SIG-M5 (cell line): ENCODE measurements around the gene DLGAP3.

Experiments used
- DNase-seq: peaks from one replicate; lab custom pipeline; 2025; lab: John Stamatoyannopoulos, UW

The DLGAP3 gene

DNA sequence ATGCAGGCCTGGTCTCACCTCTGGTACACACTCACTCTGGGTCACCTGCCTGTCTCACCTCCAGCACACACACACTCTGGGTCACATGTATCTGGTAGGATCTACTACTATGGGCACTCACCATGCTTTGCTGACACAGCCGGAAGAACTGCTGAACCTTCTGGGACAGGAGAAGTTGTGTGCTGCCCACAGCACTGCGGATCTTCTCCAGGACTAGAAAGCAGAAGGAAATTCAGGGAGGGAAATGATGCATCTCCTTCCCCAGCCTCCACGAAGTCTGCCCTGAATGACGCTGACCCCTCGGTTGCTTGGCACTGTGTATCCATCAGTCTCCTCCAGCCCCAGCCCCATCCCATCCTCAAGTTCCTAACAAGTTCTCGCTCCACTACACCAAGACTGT lies 62.0 kb downstream of the DLGAP3 start:
- no peak for DNase-seq

DNA sequence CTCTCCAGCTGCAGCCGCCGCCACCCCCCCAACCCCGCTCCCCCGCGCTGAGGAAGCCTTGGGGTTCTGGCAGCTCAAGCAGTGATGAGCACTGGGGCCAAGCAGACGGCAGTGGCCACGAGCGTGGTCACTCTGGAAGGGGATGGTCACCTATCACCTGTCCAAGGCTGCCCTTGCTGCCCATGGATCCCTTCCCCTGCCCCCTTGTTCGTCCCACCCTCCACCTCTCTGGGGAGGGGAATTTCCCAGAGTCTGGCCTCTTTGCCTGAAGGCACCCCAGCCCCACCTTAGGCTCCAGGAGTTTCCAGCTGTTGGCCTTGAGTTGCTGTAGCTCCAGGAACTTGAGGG lies 62.7 kb downstream of the DLGAP3 start:
- DNase-seq: no peak

DNA sequence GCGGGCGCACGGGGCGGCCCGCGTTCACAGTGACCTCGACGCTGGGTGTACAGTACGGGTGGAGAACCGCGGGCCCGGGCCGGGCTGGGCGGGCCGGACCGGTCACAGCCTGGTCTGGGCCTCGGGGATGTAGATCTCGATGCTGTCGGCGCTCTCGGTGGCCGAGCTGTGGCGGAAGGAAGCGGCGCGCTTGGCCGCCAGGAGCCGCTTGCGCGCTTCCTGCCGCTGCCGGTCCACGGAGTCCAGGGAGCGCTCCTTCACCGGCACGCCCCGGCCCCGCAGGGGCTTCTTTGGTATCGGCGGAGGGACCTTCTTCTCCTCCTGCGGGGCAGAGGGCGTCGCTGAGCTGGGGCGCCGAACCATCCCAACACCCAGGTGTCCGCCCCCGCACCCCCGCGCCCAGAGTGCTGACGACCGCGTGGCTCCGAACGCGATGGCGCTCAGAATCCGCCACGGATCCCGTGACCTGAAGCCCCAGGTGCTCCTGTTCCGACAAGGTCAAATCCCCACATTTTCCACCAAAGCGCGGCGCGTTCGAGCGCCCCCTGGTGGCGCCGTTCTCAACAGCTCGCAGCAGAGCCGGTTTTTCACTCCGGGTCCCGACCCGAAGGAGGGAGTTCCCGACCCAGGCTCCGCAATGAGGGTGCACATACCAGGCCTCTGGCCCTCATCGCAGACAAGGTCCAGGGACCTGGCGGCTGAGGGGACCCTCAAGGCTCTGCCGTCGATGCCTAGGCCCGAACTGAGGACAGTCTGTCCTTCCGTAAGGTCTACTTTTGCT lies 63.3 kb downstream of the DLGAP3 start:
- no peak for DNase-seq

DNA sequence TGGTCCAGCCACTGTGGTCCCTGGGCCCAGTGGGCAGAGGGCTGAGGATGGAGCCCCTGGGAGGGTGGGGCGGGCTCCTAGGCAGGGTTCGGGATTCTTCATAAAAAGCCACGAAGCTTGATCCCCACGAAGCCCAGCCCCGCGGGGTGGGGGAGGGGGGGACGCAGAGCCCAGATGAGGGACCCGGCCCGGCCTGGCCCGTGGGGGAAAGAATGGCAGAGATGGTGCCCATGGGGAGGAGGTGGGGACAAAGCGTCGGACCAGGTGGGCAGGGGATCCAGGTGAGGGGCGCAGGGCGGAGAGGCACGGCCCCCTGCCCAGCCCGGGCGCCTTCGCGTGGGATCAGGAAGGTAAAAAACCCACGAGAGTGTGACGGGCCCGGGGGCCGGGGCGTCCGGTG lies 63.9 kb downstream of the DLGAP3 start:
- DNase-seq: no peak

DNA sequence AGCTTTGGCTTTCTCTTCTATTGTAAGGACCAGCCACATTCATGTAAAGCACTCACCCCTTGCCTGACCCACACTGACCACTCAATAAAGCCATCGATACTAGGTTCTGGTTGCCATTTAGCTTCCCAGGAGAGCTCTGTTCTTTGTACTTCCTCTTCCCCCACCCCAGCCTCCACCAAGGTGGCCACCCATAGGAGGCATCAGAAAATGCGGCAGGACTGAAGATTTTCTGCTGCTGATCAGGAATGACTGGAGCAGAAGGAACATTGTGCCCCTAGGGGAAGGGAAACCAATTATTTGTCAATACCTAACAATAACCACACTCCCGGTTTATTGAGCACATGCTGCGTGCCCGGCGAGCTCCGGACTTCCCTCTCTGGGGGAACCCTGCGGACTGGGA lies 64.7 kb downstream of the DLGAP3 start:
- DNase-seq: no peak

DNA sequence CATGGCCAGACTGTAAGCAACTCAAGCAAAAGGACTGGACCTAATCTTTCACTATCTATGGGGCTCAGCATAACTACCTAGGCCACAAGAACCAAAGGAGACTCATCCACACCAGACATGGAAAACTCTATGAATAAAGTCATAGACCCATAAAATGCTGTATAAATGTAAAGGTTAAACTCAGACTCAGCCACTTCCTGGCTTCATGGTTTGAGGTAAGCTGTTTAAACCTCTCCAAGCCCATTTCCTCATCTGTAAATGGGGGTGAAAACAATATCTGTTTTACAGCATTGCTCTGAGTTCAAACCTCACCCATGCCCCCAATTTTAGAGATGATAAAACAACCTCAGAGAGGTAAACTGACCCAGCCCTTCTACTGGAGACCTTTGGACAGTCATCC lies 65.9 kb downstream of the DLGAP3 start:
- DNase-seq: no peak

DNA sequence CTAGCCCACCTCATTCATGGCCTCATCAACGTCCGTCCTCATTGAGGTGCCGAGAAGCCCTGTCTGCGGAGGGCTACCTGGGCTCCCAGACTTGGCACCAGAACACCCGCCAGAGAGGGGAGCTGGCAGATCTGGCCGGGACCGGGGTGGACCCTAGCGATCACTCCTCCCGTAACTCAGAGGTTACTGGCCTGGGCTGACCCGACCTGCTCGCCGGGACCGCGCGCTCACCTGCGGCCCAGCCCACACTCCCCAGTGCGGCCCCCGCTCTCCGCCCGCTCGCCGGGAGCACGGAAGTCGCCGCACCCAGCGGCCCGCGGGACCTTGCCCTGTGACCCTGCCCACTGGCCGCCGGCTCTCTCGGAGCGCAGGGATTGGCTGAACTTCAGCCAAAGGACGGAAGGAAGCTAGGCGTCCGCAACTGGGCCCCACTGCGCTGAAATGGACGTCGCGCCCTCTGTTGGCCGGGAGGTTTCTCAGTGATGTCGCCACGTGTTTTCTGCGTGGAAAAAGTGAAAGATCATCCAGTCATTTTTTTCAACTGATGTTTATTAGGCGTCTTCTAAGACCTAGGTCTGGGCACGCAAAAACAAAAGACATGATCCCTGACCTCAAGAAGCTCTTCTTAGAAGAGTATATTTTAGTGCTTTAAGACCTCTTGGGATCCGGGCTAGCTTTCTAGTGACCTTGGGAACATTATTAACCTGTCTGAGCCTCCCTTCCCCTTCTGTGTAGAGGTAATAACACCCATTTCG lies 69.8 kb downstream of the DLGAP3 start, which contains the start of gene SMIM12:
SMIM12 (minus strand) TSS at position 304 of the 755 bp plus-strand sequence. CDS start 3,772 bp downstream, outside the sequence.
- DNase-seq: peak; percentile 50

DNA sequence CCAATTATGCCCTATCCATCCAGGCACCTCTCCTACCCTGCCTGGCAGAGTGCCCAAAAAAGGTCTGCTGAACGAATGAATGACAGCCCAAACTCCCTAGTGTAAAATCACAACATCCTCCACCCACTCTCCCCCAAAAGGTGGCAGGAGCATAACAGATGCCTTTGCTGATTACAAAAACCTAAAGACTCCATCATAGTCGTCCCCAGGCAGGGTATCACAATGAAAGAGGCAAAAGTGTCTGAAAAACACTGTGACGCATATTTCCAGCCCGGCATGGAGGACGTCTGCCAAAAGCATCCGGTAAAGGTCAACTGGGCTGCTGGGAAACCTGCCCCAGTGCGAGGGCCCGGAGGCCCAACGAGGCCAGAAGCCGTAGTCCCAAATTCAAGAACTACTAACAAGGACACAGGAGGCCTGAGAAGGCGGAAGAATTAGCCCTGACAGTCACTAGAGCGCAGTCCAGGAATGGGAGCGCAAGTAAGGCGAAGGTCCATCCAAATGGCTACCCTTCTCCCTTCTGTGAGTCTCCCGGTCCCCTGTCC lies 70.5 kb downstream of the DLGAP3 start:
- DNase-seq: no peak

DNA sequence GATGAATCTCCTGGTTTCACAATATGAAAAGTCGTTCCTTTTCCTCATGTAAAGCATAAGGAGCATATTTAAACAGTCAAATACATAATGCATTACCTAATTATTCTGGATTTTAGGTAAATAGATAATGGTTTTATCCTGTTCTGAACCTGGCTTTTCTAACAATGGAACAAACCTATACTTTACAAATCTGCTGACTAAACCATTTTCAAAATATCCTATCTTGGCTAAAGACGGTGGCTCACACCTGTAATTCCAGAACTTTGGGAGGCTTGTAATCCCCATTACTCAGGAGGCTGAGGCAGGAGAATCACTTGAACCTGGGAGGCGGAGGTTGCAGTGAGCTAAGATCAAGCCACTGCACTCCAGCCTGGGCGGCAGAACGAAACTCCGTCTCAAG lies 72.8 kb downstream of the DLGAP3 start:
- DNase-seq: no peak

DNA sequence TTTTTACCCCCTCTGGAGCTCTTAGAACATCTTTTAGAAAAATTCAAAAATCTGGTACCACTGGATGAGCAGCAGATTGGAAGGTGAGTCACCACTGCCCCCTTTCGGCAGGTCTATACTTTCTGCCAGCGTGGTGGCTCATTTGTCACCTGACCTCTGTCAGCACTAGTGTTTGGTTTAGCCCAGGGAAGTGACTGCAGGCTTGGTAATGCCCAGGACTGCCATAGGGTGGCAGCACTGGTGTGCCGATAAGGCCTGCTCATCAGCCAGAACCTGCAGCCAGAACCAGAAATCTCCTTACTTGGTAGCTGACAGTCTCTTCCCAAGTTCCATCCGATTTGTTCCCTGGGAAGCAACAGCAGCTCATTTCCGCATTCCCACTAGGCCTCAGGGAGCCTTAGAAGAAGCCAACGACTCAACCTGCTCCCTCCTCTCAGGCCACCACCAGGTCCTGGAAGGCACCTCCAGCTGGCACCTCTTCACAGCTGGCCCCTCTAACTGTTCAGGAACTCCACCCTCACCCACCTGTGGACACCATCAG lies 76.7 kb downstream of the DLGAP3 start:
- peak; percentile 50 for DNase-seq

DNA sequence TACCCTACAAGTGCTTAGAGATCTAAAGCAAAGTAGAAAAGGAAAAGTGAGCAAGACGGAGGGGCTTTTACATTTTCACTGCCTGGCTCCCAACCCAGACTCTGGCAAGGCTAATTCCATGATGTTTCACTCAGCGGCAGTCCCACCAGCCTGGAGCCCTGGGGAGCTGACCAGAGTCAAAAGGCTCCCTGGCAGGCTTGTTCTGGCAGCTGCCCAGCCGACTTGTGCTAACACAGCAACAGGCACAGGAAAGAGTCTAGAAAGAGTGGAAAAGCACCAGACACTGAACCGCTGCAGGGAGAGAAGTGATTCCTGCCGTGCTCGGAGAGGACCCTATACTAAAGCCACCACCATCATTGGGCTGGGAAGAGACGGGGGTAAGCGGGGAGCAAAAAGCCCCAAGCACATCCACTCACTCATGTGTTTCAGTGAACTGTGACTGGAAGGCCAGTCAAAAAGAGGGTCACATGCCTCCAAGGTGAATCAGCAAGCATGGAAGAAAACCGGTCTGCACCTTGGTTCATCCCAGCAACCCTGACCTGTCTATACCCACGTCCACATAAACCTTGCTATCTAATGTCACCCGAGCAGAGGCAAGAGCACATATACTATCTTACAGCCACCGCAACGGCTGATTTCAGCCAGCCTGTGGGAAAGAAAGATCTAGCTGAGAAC lies 77.9 kb downstream of the DLGAP3 start:
- DNase-seq: no peak

DNA sequence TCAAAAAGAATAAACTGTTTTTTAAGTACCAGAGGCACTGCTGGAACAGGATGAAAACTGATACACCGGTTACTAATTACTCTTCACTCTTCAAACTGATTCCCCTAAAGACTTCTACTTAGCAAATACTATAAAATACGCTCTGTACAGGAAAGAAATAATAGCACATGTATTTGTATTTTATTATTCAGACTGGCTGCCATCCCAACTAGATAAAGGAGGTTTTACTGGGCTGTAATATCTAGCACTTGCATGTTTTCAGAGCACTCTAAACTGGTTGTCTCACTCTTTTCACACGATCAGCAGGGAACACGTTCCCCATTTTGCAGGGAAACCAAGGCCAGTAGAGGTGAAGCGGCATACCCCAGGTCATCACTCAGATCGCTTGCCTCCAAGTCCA lies 79.1 kb downstream of the DLGAP3 start:
- DNase-seq: no peak

DNA sequence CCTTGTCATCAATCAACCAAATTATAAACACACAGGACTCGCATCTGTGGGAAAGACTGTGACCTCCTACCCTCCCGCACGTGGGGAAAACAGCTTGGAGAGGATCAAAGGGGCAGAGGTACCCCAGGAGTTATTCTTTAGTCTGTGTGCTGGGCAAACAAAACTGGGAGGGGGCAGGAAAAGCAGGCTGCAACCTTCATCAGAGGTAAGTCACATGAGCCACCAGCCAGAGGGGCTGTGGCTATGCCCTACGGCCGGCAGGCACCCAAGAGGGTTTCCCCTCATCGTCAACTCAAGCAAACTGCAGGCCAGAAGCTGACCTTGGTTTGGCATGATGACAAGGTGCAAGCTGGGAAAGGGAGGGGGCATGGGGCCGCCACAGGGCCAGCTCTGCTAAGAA lies 82.4 kb downstream of the DLGAP3 start:
- no peak for DNase-seq

DNA sequence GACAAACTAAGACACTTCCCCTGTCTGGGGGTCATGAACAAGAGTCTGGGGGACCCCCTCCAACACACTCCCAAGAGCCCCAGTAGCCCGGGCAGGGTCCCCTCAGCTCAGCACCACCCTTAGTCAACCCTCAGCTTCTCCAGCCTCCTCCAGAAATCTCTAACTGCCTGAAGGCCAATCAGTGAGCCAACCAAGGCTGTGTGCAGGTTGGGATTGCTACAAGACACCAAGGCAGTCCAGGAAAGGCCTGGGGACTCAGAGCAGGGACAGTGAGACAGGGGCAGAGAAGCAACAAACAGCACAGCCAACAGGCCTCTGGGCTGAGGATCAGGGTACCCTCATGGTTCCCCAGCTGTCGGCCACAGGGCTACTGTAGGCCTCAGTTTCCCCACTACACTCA lies 83.2 kb downstream of the DLGAP3 start:
- DNase-seq: no peak

DNA sequence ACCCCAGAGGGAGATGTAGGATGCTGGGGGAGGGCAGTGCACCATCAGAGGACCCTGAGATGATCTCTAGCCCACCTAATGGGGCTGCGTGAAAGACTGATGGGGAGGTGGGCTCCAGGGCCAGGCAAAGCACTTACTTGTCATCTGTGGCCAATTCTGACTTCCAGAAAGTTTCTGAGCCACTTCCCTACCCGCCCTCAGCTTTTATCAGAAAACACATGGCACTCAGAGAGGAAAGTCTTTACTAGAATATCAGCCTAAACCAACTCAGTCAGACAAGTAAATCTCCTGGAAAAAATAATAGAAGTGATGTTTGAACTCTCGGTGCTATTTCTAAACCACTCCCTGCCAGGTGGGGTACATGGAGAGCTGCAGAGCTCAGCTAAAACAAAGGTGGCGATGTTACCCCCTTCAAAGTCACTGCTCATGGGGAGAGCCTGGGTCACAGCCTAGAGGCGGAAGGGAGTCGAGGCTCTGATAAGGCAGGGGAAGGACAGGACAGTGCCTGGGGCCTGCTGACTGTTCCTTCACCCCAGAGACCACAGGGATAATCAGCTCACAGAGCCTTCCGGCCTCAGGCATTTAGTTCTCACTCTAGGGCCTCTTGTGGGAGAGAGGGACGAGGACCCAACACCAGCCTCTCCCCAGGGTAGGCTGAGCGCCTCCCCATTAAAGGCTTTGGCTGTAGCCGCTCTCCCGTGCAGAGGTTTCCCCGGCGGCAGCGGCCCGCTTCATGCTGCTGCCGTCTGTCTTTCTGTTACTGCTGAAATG lies 84.1 kb downstream of the DLGAP3 start:
- no peak for DNase-seq

DNA sequence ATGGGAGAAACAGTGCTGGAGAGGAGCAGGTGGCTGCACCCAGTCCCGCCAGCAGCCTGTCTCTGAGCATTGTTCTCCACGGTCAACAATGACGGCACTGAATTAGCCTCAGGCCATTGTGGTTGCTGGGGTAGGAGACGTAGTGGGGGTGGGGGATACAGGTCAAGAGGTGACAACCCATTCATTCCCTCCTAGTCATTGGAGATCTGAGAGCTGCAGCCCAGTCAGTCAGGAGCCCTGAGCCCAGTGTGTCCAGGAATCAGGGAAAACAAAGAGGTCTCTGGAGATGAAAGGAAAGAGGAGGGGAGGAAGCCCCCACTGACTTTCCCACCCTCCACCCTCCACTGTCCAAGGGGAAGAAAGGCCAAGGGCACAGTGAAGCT lies 85.2 kb downstream of the DLGAP3 start:
- DNase-seq: no peak

DNA sequence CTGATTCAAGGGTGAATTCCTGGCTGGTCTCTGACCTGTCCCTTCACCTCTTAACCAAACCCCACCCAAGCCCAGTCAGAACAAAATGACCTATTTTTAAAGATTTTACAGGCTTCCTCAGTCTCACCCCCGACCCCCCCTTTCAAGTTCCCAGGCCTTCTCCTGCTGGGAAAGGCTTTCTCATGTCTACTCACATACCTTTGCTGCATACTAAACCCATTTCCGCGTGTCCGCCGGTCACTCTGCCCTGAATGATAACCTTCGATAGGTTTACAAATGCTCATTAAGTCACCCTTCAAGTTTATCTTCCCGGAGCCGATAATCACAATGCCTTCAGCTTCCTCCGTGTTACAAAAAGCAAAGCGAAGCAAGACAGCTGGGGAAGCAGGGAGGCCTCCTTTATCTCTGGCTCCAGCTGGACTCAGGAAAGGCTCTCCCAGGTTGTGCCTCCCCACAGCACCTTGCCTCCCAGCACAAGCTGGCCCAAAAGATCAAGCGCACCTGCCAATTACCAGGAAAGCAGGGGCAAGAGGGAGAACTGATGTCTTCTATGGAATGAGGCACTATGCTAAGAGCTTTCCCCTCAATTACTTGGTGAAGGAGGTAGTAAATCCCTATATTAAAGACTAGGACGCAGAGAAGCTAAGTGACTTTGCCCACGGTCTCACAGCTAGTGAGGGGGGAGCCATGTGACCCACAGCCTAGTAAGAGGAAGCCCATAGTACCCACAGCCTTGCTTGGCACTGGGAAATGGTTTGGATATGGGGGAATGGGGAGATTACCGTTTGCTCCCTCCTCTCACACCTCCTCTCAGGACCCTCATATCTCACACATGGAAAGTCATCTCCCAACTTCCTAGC lies 85.8 kb downstream of the DLGAP3 start:
- no peak for DNase-seq

DNA sequence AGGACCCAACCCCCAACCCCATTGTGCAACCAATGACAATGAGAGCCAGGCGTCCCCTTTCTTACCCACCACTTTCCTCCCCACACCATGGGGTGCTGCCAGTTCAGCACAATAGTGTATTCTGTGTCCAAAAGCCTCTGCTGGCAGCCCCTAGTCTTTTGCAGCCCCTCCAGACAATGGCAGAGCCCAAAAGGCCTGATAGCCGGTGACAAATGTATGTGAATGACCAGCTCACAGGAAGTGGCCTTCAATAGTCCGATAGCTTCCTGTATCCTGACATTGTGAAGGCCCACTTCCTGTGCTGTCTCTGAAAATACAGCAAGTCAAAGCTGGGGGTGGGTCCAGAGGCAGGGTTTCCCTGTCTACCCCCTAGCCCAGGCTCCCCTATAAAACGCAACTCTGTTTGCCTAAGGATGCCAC lies 86.5 kb downstream of the DLGAP3 start:
- DNase-seq: no peak

DNA sequence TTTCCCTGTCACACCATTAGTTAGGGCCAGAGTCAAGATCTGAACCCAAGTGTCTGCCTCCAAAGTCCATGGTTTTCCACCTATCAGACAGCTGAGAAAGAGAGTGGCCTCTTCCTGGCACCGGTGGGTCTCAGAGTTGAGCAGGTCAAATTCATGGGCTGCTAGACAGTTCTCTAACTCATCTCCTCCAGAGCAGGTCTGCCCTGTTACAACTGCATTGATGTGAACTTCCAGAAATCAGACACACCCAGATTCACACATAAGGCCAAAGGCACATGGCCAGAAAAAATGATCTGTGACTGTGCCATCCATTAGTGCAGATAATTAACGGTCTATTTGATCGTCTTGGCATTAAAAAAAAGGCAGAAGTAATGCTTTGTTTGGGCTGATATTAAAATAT lies 87.4 kb downstream of the DLGAP3 start:
- no peak for DNase-seq

DNA sequence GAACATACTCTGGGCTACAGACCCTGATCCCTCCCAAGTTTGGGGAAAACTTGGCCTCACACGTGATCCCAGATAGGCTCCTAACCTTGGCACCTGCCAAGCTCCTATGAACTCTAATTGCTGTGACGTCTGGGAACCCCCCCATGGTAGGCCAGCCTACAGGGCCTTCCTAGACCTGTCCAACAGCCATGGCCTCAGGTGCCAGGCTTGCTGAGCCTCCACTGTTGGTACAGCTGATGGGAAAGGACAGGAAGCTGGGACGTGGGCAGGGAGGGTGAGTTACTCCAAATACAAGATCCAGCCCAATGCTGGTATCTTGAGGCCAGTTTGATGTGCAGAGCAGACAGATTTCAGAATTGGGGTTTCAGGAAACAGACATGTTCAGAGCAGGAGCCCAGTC lies 89.0 kb downstream of the DLGAP3 start:
- no peak for DNase-seq
